Right renal pelvis (tissue), 4 donors: ENCODE data around the gene RUNX1. TPM values are rescaled to one million over a fixed set of nuclear protein-coding genes. Genes with fewer than 3 reads are reported as not detected.
"Not testable (repeated sequence)": the region's sequence is repeated elsewhere in the genome, so short reads cannot be mapped to it uniquely, and the experiment has no call there.

ENCODE experiments used
- DNase-seq, 4 donors: peaks; one replicate each; pipeline ENCODE4 v3.0.0-alpha.2; 2013; ENCODE audit warnings: low read depth in 4 of 4, low spot score in 3 of 4, missing footprints in 1 of 4
- polyA plus RNA-seq, 4 donors: library from polyadenylated mRNA; unstranded; fragments of 120-200 nt; gene quantifications; one replicate each; pipeline ENCODE4 v1.2.1, GENCODE V29; 2013; ENCODE audit not compliant: insufficient read length in 4 of 4

RUNX1 gene
- polyA plus RNA-seq, 4 donors = 2.2 to 3.6 (median 2.4) TPM

DNA sequence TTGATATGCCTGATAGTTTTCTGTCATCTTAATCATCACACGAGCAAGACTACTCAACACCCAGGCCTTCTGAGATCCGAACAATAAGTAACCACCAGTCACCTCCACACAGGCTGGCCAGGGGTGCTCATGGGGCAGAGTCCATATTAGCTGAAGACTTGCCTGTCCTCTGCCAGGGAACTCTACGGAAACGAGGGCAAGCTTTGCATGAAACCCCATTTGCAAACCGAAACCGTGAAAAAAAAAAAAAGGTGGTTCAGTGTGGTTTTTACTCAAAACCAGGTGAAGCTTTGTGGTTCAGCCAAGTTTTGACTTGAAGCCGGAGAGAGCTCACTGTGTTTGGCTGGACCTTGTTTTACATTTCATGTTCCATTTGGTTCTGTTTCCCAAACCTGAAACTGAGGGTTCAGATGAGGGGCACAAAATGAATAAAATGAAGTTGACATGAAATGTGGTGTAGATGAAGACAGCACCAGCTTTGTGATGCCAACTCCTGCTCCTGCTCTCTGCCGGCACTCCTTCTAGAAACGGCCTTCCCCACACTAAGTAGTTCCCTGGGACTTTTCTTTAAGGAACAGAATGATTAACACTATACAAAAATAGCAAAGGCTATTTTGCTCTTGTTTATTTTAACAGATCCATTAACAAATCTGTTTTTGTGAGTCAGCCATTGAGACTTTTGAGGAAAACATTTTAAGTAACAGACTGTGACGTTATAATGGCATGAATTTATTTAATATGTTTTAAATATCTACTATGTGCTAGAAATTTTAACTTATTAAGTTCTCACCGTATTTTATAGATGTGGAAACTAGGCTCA is 74.7 kb downstream of the RUNX1 start:
- DNase-seq = no peak

DNA sequence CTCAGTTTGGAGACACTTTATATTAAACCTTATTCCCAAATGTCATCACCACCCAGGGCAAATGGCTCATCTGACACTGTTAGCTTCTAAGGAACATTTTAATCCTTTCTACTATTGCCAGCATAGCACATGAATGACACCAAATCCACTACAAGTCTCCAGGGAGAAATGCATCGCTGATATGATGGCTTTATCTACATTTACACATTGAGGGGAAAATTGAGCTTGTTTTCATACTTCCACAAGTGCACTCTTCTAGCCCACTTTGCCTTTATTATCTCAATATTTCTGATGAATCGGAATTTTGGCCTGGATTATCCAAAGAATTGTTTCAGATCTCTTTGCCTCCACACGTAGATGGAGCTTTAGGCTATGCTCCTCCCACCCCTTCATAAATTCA is 75.4 kb downstream of the RUNX1 start:
- DNase-seq = no peak

GRCh38 chr21:34971656-34972055 is 77.4 kb downstream of the RUNX1 start:
- no peak for DNase-seq

- DNase-seq = no peak
Observed at GRCh38 chr21:34970566-34970965, 78.5 kb downstream of the RUNX1 start.

DNA sequence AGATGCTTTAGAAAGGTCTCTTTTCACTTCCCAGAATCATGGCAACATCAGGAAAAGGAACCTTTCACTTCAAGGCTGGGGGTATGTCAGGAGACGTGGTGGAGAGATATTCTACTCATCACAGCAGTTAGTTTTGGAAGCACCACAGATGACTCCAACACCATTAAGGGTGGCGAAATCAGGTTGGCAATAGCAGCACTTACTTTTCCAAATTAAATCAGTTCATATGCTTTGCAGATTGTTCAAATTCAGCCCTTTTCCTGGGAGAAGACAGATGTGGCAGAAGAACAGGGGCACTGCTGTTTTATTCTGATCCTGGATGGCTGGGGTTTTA is 79.0 kb downstream of the RUNX1 start:
- DNase-seq = no peak

DNA sequence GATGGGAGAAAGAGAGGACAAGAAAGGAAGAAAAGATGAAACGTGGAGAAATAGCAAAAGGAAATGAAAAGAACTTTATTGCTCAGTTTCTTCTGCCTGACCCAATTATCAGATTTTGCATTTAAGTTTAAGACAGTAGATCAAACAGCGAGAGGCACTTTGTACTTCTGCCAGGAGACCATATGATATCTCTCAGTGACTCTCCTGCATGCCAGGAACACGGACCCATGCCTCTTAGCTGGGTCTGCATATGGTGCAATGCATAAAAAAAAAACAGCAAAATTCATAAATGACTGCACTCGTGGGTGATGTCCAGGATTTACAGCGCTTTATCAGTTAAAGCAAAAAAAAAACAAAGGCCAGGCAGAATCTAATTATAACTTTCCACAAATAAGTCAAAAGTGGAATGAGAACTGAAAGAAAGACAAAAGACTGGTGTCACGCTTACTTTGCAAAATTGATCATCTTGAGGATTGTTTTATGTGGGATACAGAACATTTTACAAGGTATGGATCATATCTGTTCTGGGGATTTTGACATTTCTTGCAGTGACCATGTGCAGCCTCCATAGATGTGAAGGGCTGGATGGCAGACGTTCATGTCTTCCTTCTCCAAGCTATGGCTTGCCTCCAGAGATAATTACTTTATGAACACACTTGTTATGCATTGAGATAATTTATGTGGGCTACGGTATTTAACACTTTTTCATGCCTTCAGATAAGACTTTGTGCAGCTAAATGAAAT is 79.5 kb downstream of the RUNX1 start:
- DNase-seq = no peak

GRCh38 chr21:34968414-34969333 is 80.4 kb downstream of the RUNX1 start:
- DNase-seq = no peak

DNA sequence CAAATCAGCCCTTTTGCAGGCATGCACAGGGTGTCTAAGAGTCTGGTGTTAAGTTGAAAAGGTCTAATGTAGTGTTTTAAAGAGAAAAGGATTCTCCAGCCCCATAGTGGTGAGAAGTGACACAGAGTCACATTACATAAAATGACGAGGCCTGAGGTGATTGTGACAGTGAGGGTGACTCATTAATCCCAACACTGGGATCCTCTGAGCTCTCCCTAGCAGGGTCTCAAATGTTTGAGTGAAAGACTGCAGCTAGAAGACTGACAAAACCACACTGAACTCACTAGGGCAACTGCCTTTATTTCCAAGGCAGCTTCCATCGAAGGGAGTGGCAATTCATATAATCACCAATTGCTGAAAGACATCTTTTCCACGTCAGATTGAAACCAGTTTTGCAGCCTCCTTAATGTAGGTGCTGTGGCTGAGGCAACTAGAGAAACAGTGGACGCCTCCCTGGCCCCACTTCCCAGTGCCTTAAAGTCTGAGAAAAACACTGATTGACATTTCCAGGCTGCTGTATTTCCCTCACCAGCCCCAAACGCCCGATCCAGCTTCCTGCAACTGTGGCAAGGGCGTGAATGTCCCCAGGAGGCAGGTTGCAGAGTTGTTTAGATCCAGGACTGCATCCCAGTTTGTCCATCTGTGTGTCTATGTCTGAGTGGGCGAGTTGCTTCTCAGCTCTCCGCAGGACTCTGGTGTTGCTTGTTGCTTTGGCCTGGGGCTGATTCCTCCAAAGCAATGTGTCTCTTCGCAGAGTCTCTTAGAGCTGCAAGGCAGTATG is 81.4 kb downstream of the RUNX1 start:
- no peak for DNase-seq

DNA sequence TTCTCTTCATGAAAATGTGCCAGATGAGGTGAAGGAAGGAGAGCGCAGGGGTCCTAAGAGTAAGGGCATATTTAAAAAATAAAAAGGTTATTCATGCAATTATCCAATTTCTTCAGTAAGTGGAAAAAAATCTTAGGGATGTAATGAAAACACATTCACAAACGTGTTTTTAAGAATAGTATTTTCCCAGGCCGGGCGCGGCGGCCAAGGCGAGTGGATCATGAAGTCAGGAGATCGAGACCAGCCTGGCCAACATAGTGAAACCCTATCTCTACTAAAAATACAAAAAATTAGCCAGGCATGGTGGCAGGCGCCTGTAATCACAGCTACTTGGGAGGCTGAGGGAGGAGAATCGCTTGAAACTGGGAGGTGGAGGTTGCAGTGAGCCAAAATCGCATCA is 82.2 kb downstream of the RUNX1 start:
- DNase-seq = not testable (repeated sequence)

GRCh38 chr21:34965200-34966174 is 83.6 kb downstream of the RUNX1 start:
- DNase-seq = no peak

GRCh38 chr21:34962586-34963222 is 86.4 kb downstream of the RUNX1 start:
- no peak for DNase-seq

- no peak for DNase-seq
Observed at GRCh38 chr21:34962136-34962535, 87.0 kb downstream of the RUNX1 start.

GRCh38 chr21:34960687-34961086 is 88.4 kb downstream of the RUNX1 start:
- no peak for DNase-seq

GRCh38 chr21:34959607-34960006 is 89.5 kb downstream of the RUNX1 start:
- no peak for DNase-seq

DNA sequence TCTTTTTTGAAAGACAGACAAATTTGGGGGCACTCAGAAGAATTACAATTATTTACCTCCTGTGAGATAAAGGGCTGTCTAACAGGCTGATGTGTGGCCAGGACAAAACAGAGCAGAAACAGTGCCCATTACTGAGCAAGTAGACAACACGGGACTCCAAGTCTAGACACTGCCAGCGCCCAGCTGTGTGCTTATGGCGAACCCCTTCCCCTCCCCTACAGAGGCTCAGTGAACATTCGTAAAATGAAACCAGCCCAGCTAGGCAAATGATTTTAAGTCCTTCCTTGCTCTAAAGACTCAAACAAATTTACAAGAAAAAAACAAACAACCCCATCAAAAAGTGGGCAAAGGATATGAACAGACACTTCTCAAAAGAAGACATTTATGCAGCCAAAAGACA is 91.1 kb downstream of the RUNX1 start:
- no peak for DNase-seq

DNA sequence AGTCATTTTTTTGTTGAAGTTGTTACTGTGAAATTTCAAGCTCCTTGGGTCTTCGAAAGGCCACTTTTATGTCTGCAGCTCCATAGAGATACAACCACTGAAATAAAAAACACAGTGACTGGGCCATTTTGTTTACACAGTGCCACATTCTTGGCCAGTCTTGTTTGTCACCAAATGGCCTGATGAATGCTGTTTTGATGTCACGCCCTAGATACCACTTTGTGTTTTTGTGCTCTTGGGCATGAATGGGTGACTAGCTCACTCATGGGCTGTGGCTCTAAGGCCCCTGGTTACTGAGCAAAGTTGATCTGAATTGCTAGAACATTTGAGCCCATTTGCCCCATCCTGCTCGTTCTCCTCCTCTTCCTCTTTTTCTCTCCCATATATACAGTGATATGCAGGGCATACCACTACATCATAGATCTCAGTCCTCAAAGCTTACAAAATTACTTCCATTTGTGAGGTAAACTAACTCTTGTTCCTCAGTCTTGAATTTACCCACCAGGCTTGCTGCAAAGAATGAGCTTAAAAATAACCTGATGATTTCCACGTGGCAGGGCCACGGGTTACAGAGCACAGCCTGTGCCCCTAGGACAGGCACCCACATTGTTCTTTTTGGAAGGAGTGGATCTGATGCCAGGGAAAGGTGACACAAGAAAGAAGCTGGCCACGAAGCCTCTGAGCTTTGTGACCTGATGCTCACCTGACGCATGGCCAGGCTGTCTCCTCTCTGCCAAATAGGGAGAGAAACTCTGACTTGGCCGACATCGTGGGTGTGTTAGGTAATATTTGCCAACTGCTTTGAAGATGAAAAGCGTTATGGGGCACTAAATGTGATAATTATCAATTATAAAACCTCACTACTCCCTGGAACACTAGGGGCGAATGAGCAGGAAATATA is 92.4 kb downstream of the RUNX1 start:
- DNase-seq = no peak

GRCh38 chr21:34953950-34954349 is 95.2 kb downstream of the RUNX1 start:
- DNase-seq = no peak

- DNase-seq = no peak
Observed at GRCh38 chr21:34952701-34953100, 96.4 kb downstream of the RUNX1 start.
